Large intestine (tissue), 3 donors: ENCODE results near the gene HTR4. TPM values are rescaled to one million over a fixed set of nuclear protein-coding genes. Genes with fewer than 3 reads are reported as not detected.
A peak's percentile ranks its signal among the peaks of the same experiment; 100 is the strongest.

Source experiments
- DNase-seq, 2 donors: peaks; one replicate each; pipeline versions ENCODE4 v3.0.0 to v3.0.0-alpha.2; 2013
- H3K27ac ChIP-seq: one replicate; pipeline ENCODE4 v1.5.1; 2013; ENCODE audit warnings: low read length
- H3K27me3 ChIP-seq: 2 replicates; pipeline ENCODE4 v1.6.1; 2013; ENCODE audit warnings: low read length; ENCODE audit not compliant: control insufficient read depth, insufficient read depth
- H3K36me3 ChIP-seq: 2 replicates; pipeline ENCODE4 v1.6.1; 2013; ENCODE audit warnings: low read length; ENCODE audit not compliant: control insufficient read depth, insufficient read depth
- H3K4me1 ChIP-seq: one replicate; pipeline ENCODE4 v1.6.1; 2013; ENCODE audit warnings: low read length; ENCODE audit not compliant: control insufficient read depth, insufficient read depth
- H3K4me3 ChIP-seq: one replicate; pipeline ENCODE4 v1.5.1; 2013; ENCODE audit warnings: low read length
- H3K9me3 ChIP-seq: one replicate; pipeline ENCODE4 v1.6.1; 2013; ENCODE audit warnings: mild to moderate bottlenecking, low read depth, low read length, moderate library complexity; ENCODE audit not compliant: control insufficient read depth
- WGBS: methylation state at CpG from one replicate; pipeline ENCODE4 v1.1.5; 2013; ENCODE audit warnings: low lambda C conversion rate; ENCODE audit not compliant: insufficient coverage; 5-methylcytosine and 5-hydroxymethylcytosine counted together
- polyA plus RNA-seq: library from polyadenylated mRNA; unstranded; fragments of 120-200 nt; gene quantifications from one replicate; pipeline ENCODE4 v1.2.1, GENCODE V29; 2013

The HTR4 gene
- polyA plus RNA-seq, 1 donor, result 4.7 TPM

DNA sequence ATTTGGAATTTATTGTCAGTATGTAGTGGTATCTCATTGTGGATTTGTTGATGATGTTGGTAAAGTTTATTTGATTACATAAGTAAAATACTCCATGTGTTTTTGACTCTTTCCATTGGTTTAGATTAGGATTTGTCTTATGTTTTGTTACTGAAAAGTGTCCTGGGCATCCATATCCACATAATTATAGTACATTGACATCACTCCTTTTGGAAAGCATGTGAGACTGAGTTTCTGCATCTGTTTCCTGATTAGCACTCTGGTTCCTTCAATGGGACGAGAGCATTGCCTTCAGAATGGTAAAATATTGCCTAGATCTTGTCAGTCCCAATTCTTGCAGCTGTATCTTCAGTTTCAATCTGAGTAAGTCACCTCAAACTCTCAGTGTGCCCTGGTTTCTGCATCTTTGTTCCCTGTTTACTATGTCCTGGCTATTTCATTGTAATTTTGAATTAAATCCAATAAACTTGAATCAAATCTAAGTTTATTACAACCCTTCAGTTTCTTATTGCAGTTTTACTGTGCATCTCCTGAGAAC lies 142.4 kb downstream of the HTR4 start:
- Histone ChIP-seq H3K4me1 (no peaks in the 10 kb centered on the region), H3K27ac (no peak overlapping the region), H3K36me3 (no peaks in the 10 kb centered on the region), H3K27me3 (no peaks in the 10 kb centered on the region), H3K4me3 (no peak overlapping the region), H3K9me3 (peaks cover 7% of the 10 kb centered on the region)
- DNase-seq, result no peak
- WGBS, result no CpG with 5 or more reads among the region's 1 CpG

DNA sequence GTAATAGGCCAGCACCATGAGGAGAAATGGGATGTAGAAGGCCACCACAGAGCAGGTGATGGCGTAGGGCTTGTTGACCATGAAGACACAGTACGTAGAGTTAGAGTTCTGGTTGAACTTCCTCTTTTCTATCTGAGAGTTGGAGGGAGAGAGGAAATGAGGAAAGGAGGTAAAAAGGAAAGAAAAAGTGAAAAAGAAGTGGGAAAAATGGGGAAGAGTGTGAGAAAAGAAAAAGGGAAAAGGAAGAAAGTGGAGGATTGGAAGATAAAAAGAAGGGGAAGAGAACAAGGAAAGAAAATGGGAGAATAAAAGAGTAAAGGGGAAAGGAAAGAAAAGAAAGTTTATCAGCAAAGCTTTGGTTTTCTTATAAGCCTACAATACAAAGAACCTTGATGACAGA lies 144.4 kb downstream of the HTR4 start:
- Histone ChIP-seq H3K4me1 (no peaks in the 10 kb centered on the region), H3K36me3 (no peaks in the 10 kb centered on the region), H3K4me3 (no peak overlapping the region), H3K9me3 (peaks cover under 1% of the 10 kb centered on the region), H3K27me3 (no peaks in the 10 kb centered on the region), H3K27ac (no peak overlapping the region)
- WGBS, result 100% methylated on average over 2 of the region's 2 CpGs
- no peak for DNase-seq

DNA sequence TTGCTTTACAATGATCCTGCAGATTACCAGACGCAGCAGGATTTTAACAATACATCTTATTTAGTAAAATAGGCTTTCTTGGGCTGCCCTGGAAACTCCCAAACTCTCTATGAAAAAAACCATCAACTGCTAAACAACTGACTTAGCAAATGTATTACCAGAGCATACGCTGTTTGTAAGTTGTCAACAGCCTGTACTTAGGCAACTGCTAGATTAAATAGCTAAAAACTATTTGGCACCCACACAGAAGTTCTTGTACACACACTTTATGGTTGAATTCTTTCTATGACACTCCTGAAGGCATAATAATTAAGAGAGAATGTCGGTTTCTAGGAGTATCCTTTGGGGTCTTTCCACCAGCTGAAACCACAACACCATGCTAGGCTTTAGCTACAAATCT lies 146.7 kb downstream of the HTR4 start:
- no peaks in the 10 kb centered on the region for H3K27me3 ChIP-seq
- no peak for DNase-seq
- no peaks in the 10 kb centered on the region for H3K9me3 ChIP-seq
- H3K36me3 ChIP-seq, result no peaks in the 10 kb centered on the region
- H3K27ac ChIP-seq, result no peak overlapping the region
- no CpG with 5 or more reads among the region's 3 CpGs for WGBS
- no peak overlapping the region for H3K4me3 ChIP-seq
- no peaks in the 10 kb centered on the region for H3K4me1 ChIP-seq

DNA sequence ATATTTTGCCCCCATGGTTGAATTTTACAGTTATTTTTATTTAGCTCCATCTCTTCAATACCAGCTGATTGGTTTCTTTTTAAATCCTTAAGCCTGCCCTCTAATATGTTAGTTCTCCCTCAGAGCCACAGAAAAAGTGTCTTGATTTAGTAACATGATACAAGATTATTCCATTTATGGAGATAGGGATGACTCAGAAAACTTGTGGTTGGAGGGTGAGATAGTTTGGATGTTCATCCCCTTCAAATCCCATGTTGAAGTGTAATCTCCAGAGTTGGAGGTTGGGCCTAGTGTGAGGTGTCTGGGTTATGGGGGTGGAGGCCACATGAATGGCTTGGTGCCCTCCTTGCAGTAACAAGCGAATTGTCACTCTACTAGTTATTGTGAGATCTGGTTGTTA lies 154.9 kb downstream of the HTR4 start:
- no peak for DNase-seq
- H3K4me3 ChIP-seq, result no peak overlapping the region
- H3K27me3 ChIP-seq, result no peaks in the 10 kb centered on the region
- H3K27ac ChIP-seq, result no peak overlapping the region
- H3K9me3 ChIP-seq, result no peaks in the 10 kb centered on the region
- WGBS, result no CpG with 5 or more reads among the region's 1 CpG
- no peaks in the 10 kb centered on the region for H3K4me1 ChIP-seq
- H3K36me3 ChIP-seq, result no peaks in the 10 kb centered on the region

DNA sequence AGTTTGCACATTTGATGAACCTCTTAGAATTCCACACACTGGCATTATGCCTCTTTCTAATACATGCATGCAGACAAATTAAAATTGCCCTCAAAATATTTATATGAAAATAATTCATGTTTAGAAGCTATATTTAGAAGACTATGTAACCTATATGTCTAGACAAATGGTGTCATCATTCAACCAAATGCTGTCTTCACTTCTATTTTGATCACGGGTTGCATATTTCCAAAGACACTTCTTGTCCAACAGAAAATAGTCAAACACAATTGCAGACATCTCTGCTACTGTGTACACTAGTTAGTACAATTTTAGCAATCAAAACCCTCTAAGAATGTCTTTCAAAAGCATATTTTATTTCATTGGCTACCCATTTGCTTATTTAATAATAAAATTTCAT lies 156.6 kb downstream of the HTR4 start:
- Histone ChIP-seq H3K4me1 (no peaks in the 10 kb centered on the region), H3K27me3 (no peaks in the 10 kb centered on the region), H3K36me3 (no peaks in the 10 kb centered on the region), H3K9me3 (no peaks in the 10 kb centered on the region), H3K27ac (no peak overlapping the region), H3K4me3 (no peak overlapping the region)
- DNase-seq, result no peak
- no CpG with 5 or more reads among the region's 1 CpG for WGBS

DNA sequence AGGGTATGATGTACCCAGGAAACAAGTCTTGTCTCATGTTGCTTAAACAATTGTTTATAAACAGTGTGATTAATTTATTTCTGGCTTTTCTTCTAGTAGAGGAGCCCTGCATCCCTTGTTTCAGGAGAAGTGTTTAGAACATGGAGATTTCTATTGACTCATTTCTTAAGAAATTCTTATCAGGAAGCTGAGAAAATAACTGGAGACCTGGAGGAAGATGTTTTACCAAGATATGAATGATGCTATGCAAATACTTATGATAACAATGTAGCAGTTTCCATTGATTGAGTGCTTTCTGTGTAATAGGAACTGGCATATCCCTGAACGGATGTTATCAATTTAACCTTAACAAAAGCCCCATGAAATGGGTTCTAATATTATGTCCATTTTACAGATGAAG lies 162.0 kb downstream of the HTR4 start:
- H3K9me3 ChIP-seq, result no peaks in the 10 kb centered on the region
- no peaks in the 10 kb centered on the region for H3K27me3 ChIP-seq
- no peak overlapping the region for H3K27ac ChIP-seq
- no peaks in the 10 kb centered on the region for H3K36me3 ChIP-seq
- peaks cover 16% of the 10 kb centered on the region for H3K4me1 ChIP-seq
- no CpG with 5 or more reads among the region's 1 CpG for WGBS
- DNase-seq, result no peak
- H3K4me3 ChIP-seq, result no peak overlapping the region

DNA sequence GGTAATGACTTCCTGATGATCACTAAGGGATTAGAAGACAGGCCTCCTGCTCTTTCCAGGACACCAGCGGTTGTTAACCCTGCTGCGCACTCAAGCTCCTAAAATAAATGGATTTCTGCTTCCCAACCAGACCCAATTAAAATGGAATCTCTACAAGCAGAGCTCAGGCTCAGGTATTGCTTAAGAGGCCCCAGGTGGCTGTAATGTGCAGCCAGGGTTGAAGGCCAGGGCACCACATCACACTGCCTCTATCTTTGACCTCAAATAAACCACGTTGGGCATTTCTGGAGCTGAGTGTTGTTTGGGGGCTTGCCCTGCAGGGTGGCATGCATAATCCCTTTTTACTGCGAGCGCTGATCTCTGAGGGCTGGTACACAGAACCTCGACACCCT lies 162.5 kb downstream of the HTR4 start:
- Histone ChIP-seq H3K4me1 (peaks cover 16% of the 10 kb centered on the region), H3K27me3 (no peaks in the 10 kb centered on the region), H3K36me3 (no peaks in the 10 kb centered on the region), H3K27ac (no peak overlapping the region), H3K9me3 (no peaks in the 10 kb centered on the region), H3K4me3 (no peak overlapping the region)
- no CpG with 5 or more reads among the region's 6 CpGs for WGBS
- peak; percentile 4 to 20 for DNase-seq

DNA sequence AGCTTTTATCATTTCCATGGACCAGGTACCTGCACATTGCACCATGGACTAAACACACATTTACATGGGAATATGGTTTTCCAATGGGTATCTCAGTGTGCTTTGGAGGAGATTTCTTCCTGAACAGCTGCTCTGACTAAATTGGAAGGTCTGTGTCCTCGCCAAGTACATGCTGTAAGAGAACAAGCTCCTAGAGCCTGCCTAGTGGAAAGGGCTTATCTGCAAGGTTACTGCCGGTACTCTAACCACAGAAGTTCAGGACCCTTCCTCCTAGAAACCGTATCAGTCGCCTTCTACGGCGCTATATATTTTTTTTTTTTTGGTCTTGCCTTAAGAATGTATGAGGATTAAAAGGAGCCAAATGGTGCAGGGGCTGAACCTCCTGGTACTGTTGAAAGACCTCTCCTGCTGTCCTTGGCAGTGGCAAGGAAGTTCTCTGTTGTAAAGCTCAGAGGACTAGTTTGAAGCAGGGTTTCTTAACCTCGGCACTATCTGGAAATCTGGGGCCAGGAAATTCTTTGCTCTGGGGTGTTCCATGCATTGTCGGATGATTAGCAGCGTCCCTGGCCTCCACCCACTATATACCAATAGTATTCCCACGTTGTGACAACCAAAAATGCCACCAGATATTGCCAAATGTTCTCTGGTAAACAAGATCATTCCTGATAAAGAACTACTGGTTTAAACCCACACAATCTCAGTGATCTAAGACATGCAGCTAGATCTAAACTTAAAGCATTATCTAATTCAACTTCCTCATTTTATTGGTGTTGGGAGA lies 163.1 kb downstream of the HTR4 start:
- WGBS, result 88% methylated on average over 3 of the region's 10 CpGs
- no peaks in the 10 kb centered on the region for H3K36me3 ChIP-seq
- H3K27me3 ChIP-seq, result no peaks in the 10 kb centered on the region
- H3K4me1 ChIP-seq, result peaks cover 16% of the 10 kb centered on the region
- no peak overlapping the region for H3K27ac ChIP-seq
- no peak overlapping the region for H3K4me3 ChIP-seq
- no peak for DNase-seq
- no peaks in the 10 kb centered on the region for H3K9me3 ChIP-seq

DNA sequence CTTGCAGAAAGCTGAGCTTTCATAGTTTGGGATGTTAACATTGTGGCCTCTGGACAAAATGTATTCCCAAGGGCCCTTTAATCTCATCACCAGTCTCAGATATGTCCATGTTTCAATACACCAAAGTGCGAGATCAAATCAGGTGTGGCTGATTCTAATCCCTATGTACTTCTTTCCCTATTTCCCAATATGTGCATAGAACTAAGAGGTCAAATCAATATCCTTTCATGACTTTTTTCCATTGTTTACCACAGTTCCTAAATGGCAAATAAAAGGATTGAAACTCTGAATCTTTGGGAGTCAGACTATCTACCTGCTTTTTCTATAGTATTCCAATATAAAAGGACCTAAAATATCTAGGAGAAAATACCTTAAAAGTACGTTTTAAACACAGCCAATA lies 165.6 kb downstream of the HTR4 start:
- Histone ChIP-seq H3K27ac (no peak overlapping the region), H3K27me3 (no peaks in the 10 kb centered on the region), H3K4me3 (no peak overlapping the region), H3K9me3 (no peaks in the 10 kb centered on the region), H3K36me3 (no peaks in the 10 kb centered on the region), H3K4me1 (peaks cover 16% of the 10 kb centered on the region)
- WGBS, result 100% methylated on average over 1 of the region's 2 CpGs
- DNase-seq, result no peak

DNA sequence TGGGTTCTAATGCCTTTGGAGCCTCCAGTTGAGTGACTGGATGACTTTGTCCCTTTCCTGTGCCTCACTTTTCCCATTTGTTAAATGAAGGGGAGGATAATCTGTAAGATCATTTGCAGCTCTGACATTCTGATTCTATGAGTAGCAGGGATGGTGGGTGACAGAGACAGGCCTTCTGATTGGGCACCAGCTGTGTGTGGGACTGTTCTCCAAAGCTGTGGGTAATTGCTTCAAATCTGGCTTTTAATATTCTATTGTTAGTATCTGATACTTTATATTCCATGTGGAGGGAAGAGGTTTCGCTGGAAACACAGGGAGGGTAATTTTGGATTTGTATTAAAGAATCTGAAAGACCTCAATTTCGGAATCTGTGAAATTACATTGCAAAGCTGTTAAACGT lies 167.9 kb downstream of the HTR4 start:
- no peak for DNase-seq
- Histone ChIP-seq H3K4me3 (no peak overlapping the region), H3K9me3 (no peaks in the 10 kb centered on the region), H3K36me3 (no peaks in the 10 kb centered on the region), H3K4me1 (peaks cover 9% of the 10 kb centered on the region), H3K27ac (no peak overlapping the region), H3K27me3 (no peaks in the 10 kb centered on the region)
- 83% methylated on average over 1 of the region's 3 CpGs for WGBS

DNA sequence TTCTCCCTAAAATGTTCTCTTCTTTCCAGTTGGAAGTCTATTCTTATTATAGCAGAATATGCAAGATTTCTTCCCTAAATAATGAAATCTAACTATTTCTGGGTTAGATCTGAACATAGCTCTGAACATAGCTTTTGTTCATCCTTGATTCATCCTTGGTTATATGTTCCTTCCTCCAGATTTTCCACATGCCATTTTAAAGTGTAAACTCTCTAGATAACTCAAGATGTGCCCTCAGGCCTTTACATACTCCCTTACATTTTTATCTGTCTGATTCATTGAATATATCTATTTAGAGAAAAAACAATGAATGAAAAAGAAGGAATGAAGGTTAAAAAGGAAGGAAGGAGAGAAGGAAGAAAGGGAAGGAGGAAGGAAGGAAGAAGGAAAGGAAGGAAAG lies 169.7 kb downstream of the HTR4 start:
- H3K4me3 ChIP-seq, result no peak overlapping the region
- DNase-seq, result no peak
- no peak overlapping the region for H3K27ac ChIP-seq
- H3K4me1 ChIP-seq, result no peaks in the 10 kb centered on the region
- H3K9me3 ChIP-seq, result no peaks in the 10 kb centered on the region
- no peaks in the 10 kb centered on the region for H3K36me3 ChIP-seq
- H3K27me3 ChIP-seq, result no peaks in the 10 kb centered on the region
